Mesendoderm (in vitro differentiated cells): Measurements from ENCODE around the gene THSD4.

ENCODE experiments used
- DNase-seq: peaks from one replicate; pipeline ENCODE4 v3.0.0; 2013
- H2AK5ac ChIP-seq: 2 replicates; pipeline ENCODE4 v1.6.1; 2013; ENCODE audit warnings: low read length, inconsistent platforms
- H2BK120ac ChIP-seq: 2 replicates; pipeline ENCODE4 v1.6.1; 2013; ENCODE audit warnings: low read depth, mild to moderate bottlenecking, low read length, moderate library complexity, mixed read lengths
- H2BK15ac ChIP-seq: replicated peaks from 2 replicates; pipeline ENCODE4 v1.6.1; 2013; ENCODE audit warnings: low read depth, mild to moderate bottlenecking, moderate library complexity
- H2BK5ac ChIP-seq: 2 replicates; pipeline ENCODE4 v1.6.1; 2013; ENCODE audit warnings: low read length, inconsistent platforms
- H3K18ac ChIP-seq: 2 replicates; pipeline ENCODE4 v1.6.1; 2013; ENCODE audit warnings: mild to moderate bottlenecking, low read length, mixed read lengths
- H3K23ac ChIP-seq: one replicate; pipeline ENCODE4 v1.6.1; 2013; ENCODE audit warnings: low read length
- H3K27ac ChIP-seq: 2 replicates; pipeline ENCODE4 v1.5.1; 2013; ENCODE audit warnings: low read depth, mild to moderate bottlenecking, inconsistent platforms, low read length, moderate library complexity
- H3K27me3 ChIP-seq: 2 replicates; pipeline ENCODE4 v1.6.1; 2013; ENCODE audit warnings: low read length, control low read depth, mild to moderate bottlenecking, inconsistent platforms; ENCODE audit not compliant: insufficient read depth, poor library complexity
- H3K36me3 ChIP-seq: 2 replicates; pipeline ENCODE4 v1.6.1; 2013; ENCODE audit warnings: low read length, inconsistent platforms; ENCODE audit not compliant: control insufficient read depth, insufficient read depth
- H3K4ac ChIP-seq: one replicate; pipeline ENCODE4 v1.6.1; 2013; ENCODE audit warnings: low read depth, mild to moderate bottlenecking, low read length, moderate library complexity
- H3K4me1 ChIP-seq: 2 replicates; pipeline ENCODE4 v1.6.1; 2013; ENCODE audit warnings: low read depth, low read length, inconsistent platforms; ENCODE audit not compliant: control insufficient read depth
- H3K4me2 ChIP-seq: 2 replicates; pipeline ENCODE4 v1.6.1; 2013; ENCODE audit warnings: low read length
- H3K4me3 ChIP-seq: 2 replicates; pipeline ENCODE4 v1.5.1; 2013; ENCODE audit warnings: mild to moderate bottlenecking, low read length
- H3K56ac ChIP-seq: one replicate; pipeline ENCODE4 v1.6.1; 2013; ENCODE audit warnings: low read length
- H3K79me1 ChIP-seq: 2 replicates; pipeline ENCODE4 v1.6.1; 2013; ENCODE audit warnings: low read length, inconsistent platforms
- H3K79me2 ChIP-seq: 2 replicates; pipeline ENCODE4 v1.6.1; 2013; ENCODE audit warnings: mild to moderate bottlenecking, low read length; ENCODE audit not compliant: control insufficient read depth, insufficient read depth
- H3K9ac ChIP-seq: 2 replicates; pipeline ENCODE4 v1.6.1; 2013; ENCODE audit warnings: low read length, inconsistent platforms
- H4K5ac ChIP-seq: one replicate; pipeline ENCODE4 v1.6.1; 2013; ENCODE audit warnings: low read length
- H4K8ac ChIP-seq: one replicate; pipeline ENCODE4 v1.6.1; 2013; ENCODE audit warnings: low read depth, mild to moderate bottlenecking, control low read depth, low read length, moderate library complexity
- WGBS: extraction: QIAGEN DNeasy Blood & Tissue Kit; methylation state at CpG from one replicate; pipeline ENCODE4 v1.1.7; 2013; ENCODE audit warnings: low lambda C conversion rate, missing lambda C conversion rate; ENCODE audit not compliant: insufficient coverage; ENCODE audit errors: extremely low coverage; 5-methylcytosine and 5-hydroxymethylcytosine counted together

THSD4 gene

DNA sequence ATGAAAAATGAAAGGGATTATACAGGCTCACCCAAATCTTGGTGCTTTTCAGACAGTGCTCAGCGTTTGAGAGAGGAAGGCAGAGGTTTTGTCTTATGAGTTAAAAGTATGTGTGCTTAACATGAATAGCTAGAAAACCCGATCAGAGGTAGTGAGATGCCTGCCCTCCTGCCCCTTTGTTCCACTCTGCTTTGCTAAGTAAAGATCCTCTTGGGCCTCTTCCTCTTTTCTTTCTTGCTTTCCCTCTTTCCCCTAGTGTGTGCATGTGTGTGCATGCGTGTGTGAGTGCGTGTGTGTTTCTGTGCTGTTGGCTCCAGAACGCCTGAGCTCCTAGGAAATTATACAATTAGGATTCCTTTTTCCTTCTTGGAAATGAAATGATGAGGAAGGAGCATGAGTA, 433.8 kb downstream of the THSD4 start:
- no peak overlapping the region for H4K5ac ChIP-seq
- H4K8ac ChIP-seq = no peak overlapping the region
- no peak overlapping the region for H3K9ac ChIP-seq
- no peaks in the 10 kb centered on the region for H3K36me3 ChIP-seq
- H2AK5ac ChIP-seq = no peak overlapping the region
- no peak overlapping the region for H2BK15ac ChIP-seq
- no peak overlapping the region for H3K4me3 ChIP-seq
- no peak overlapping the region for H3K4ac ChIP-seq
- no peaks in the 10 kb centered on the region for H3K4me1 ChIP-seq
- H2BK120ac ChIP-seq = no peak overlapping the region
- no peak overlapping the region for H3K18ac ChIP-seq
- no peak overlapping the region for H3K4me2 ChIP-seq
- no peaks in the 10 kb centered on the region for H3K79me1 ChIP-seq
- H2BK5ac ChIP-seq = no peak overlapping the region
- H3K27me3 ChIP-seq = no peaks in the 10 kb centered on the region
- H3K23ac ChIP-seq = no peak overlapping the region
- H3K79me2 ChIP-seq = no peaks in the 10 kb centered on the region
- H3K56ac ChIP-seq = no peak overlapping the region
- no peak overlapping the region for H3K27ac ChIP-seq
- DNase-seq = no peak
- WGBS = no CpG with 5 or more reads among the region's 5 CpGs

DNA sequence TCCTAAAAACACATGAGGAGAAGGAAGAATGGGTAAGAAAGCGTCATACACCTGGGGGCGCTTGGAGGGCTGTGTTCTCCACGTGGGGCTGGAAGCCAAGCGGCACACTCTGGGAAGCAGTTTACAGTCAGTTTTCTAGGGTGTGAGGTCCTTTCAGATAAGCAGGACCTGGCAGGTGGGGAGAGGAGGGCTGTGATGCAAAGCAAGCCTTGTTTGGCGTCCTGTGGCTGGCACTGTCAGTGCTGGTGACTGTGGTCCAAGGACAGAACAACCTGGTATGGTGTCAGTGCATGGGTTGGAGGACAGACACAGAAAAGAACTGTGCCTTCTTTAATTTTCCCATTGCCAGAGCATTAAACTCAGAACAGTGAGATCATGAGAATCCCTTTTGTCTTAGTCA, 434.4 kb downstream of the THSD4 start:
- Histone ChIP-seq H4K5ac (no peak overlapping the region), H3K36me3 (no peaks in the 10 kb centered on the region), H4K8ac (no peak overlapping the region), H3K79me2 (no peaks in the 10 kb centered on the region), H2BK5ac (no peak overlapping the region), H2BK120ac (no peak overlapping the region), H3K23ac (no peak overlapping the region), H3K4ac (no peak overlapping the region), H3K9ac (no peak overlapping the region), H3K56ac (no peak overlapping the region), H3K4me1 (no peaks in the 10 kb centered on the region), H3K27ac (no peak overlapping the region), H3K4me3 (no peak overlapping the region), H2BK15ac (no peak overlapping the region), H3K4me2 (no peak overlapping the region), H3K79me1 (no peaks in the 10 kb centered on the region), H3K18ac (no peak overlapping the region), H2AK5ac (no peak overlapping the region), H3K27me3 (no peaks in the 10 kb centered on the region)
- DNase-seq = no peak
- WGBS = no CpG with 5 or more reads among the region's 5 CpGs

DNA sequence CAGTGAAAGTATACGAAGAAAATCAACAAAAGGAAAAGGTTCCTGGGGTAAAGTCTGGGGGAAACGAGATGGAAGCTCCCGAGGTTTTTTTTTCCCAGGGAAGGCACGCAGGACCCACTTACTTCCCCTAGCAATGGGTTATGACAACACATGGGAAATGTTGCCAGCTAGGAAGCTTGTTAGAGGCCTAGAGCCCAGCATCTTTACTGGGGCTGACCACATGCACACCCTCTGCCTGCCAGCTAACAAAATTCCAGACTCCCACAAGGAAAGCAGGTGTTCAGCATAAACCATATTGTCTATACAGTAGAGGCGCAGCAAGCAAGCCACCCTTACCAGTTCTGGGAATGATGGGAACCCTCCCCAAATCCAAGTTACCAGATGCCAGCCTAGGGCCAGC, 436.3 kb downstream of the THSD4 start:
- no peak overlapping the region for H3K4me3 ChIP-seq
- H4K8ac ChIP-seq = no peak overlapping the region
- H3K4me2 ChIP-seq = no peak overlapping the region
- no peaks in the 10 kb centered on the region for H3K79me1 ChIP-seq
- no peak overlapping the region for H3K9ac ChIP-seq
- H3K4ac ChIP-seq = no peak overlapping the region
- no CpG with 5 or more reads among the region's 5 CpGs for WGBS
- H3K79me2 ChIP-seq = no peaks in the 10 kb centered on the region
- no peak overlapping the region for H3K23ac ChIP-seq
- H3K36me3 ChIP-seq = no peaks in the 10 kb centered on the region
- no peaks in the 10 kb centered on the region for H3K27me3 ChIP-seq
- H2BK5ac ChIP-seq = no peak overlapping the region
- H2AK5ac ChIP-seq = no peak overlapping the region
- no peaks in the 10 kb centered on the region for H3K4me1 ChIP-seq
- H2BK15ac ChIP-seq = no peak overlapping the region
- no peak overlapping the region for H3K56ac ChIP-seq
- no peak overlapping the region for H3K18ac ChIP-seq
- no peak overlapping the region for H2BK120ac ChIP-seq
- no peak overlapping the region for H4K5ac ChIP-seq
- no peak overlapping the region for H3K27ac ChIP-seq
- DNase-seq = no peak

DNA sequence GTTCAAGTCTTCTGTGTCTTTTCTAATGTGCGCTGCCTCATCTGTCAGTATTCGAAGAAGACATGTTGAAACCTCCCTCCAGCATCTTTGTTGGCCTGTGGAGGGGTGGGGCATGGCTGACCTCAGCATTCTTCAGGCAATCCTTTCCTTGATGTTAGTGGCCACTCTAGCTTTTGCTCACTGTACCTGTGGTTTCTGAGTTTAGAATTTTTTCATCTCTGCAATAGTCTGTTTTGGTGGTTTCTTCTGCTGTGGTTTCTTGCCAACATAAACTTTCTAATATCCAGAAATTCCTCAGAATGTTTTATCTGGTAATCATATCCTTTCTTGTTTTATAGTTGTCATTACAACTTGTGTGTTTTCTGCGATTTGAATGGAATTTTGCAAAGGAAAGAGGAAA, 443.8 kb downstream of the THSD4 start:
- Histone ChIP-seq H2BK120ac (no peak overlapping the region), H3K23ac (no peak overlapping the region), H3K4me3 (no peak overlapping the region), H3K27me3 (no peaks in the 10 kb centered on the region), H3K9ac (no peak overlapping the region), H3K4me1 (no peaks in the 10 kb centered on the region), H4K8ac (no peak overlapping the region), H3K18ac (no peak overlapping the region), H2BK15ac (no peak overlapping the region), H3K56ac (no peak overlapping the region), H2BK5ac (no peak overlapping the region), H3K4me2 (no peak overlapping the region), H4K5ac (no peak overlapping the region), H3K79me2 (no peaks in the 10 kb centered on the region), H3K27ac (no peak overlapping the region), H3K36me3 (no peaks in the 10 kb centered on the region), H3K79me1 (no peaks in the 10 kb centered on the region), H2AK5ac (no peak overlapping the region), H3K4ac (no peak overlapping the region)
- DNase-seq = no peak
- WGBS = no CpG with 5 or more reads among the region's 3 CpGs

DNA sequence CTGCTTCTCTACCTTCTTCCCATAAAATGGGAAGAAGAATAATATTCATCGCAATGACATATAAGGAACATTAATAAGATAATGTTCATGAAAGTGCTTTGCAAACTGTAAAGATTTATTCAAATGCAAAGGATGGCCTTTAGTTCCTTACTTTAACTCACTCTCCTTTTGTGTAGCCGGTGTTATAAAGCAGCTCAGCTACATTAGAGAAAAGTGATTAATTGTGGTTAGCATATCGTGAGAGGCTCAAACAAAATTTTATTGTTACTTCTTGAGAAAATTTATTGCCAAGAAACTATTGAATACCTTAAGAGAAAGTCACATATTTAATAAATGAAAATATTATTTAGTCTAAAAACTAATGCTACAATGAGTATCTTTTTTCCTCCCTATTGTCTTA, 444.3 kb downstream of the THSD4 start:
- Histone ChIP-seq H3K36me3 (no peaks in the 10 kb centered on the region), H3K27me3 (no peaks in the 10 kb centered on the region), H3K4me2 (no peak overlapping the region), H4K8ac (no peak overlapping the region), H2BK5ac (no peak overlapping the region), H3K79me1 (no peaks in the 10 kb centered on the region), H3K23ac (no peak overlapping the region), H3K4ac (no peak overlapping the region), H3K18ac (no peak overlapping the region), H3K4me3 (no peak overlapping the region), H2BK120ac (no peak overlapping the region), H4K5ac (no peak overlapping the region), H3K4me1 (no peaks in the 10 kb centered on the region), H3K79me2 (no peaks in the 10 kb centered on the region), H2AK5ac (no peak overlapping the region), H3K27ac (no peak overlapping the region), H2BK15ac (no peak overlapping the region), H3K9ac (no peak overlapping the region), H3K56ac (no peak overlapping the region)
- no peak for DNase-seq
- no CpG with 5 or more reads among the region's 3 CpGs for WGBS

DNA sequence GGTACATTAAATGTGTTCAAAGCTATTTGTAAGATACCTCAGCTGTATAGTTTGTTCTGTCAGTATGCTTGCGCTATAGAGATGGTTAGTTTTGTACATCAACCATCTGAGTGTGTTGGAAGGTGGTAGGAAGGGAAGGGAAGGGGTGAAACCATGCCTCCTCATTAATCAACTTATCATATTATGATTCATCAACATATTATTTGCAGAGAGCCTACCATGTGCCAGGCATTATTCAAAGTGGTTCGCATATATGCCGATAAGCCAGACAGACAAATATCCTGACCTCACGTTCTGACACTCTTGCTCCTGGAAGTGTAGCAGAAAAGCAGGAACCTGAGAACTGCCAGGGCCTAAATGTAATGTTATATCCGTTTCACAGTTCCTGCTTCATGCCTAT, 447.0 kb downstream of the THSD4 start:
- no peak overlapping the region for H3K27ac ChIP-seq
- no CpG with 5 or more reads among the region's 5 CpGs for WGBS

More for the DNA sequence above, 447.0 kb downstream of the THSD4 start:
- no peaks in the 10 kb centered on the region for H3K4me1 ChIP-seq
- no peak overlapping the region for H2AK5ac ChIP-seq
- no peaks in the 10 kb centered on the region for H3K79me2 ChIP-seq
- H3K36me3 ChIP-seq = no peaks in the 10 kb centered on the region
- no peak for DNase-seq
- H3K27me3 ChIP-seq = no peaks in the 10 kb centered on the region
- no peak overlapping the region for H3K23ac ChIP-seq
- H3K18ac ChIP-seq = no peak overlapping the region
- H2BK15ac ChIP-seq = no peak overlapping the region
- H2BK5ac ChIP-seq = no peak overlapping the region
- no peak overlapping the region for H3K4me3 ChIP-seq
- no peak overlapping the region for H4K5ac ChIP-seq
- no peak overlapping the region for H2BK120ac ChIP-seq
- no peak overlapping the region for H3K9ac ChIP-seq
- H3K4ac ChIP-seq = no peak overlapping the region
- H3K56ac ChIP-seq = no peak overlapping the region
- no peaks in the 10 kb centered on the region for H3K79me1 ChIP-seq
- H4K8ac ChIP-seq = no peak overlapping the region
- H3K4me2 ChIP-seq = no peak overlapping the region
